HUDEP-2 (cell line): ENCODE data around the gene CAMK2G.

Experiments
- DNase-seq, 76 experiments: peaks; one replicate each; lab custom pipeline; 2025; ENCODE audit not compliant: unreplicated experiment in 76 of 76; lab: John Stamatoyannopoulos, UW

CAMK2G gene

GRCh38 chr10:73780966-73781365 is 93.4 kb downstream of the CAMK2G start:
- DNase-seq = no peak

GRCh38 chr10:73780301-73780700 is 94.1 kb downstream of the CAMK2G start:
- DNase-seq = no peak

GRCh38 chr10:73779539-73780197 is 94.7 kb downstream of the CAMK2G start:
- DNase-seq = no peak

- DNase-seq = no peak
Observed at GRCh38 chr10:73779018-73779417, 95.3 kb downstream of the CAMK2G start.

GRCh38 chr10:73774637-73775036 is 99.7 kb downstream of the CAMK2G start:
- peak in 61 of 76 experiments; percentile 2 to 72 (median 31) for DNase-seq

- DNase-seq = peak in 3 of 76 experiments; percentile 31 to 42 (median 31)
Observed at GRCh38 chr10:73773152-73773879, 101.0 kb downstream of the CAMK2G start.

GRCh38 chr10:73772281-73773151 is 101.8 kb downstream of the CAMK2G start:
- DNase-seq = peak in 70 of 76 experiments; percentile 9 to 89 (median 68)

- DNase-seq = peak in 16 of 76 experiments; percentile 16 to 81 (median 54)
Observed at GRCh38 chr10:73771722-73772280, 102.6 kb downstream of the CAMK2G start.

GRCh38 chr10:73769396-73769795 is 105.0 kb downstream of the CAMK2G start:
- DNase-seq = no peak

GRCh38 chr10:73768881-73769280 is 105.5 kb downstream of the CAMK2G start:
- DNase-seq = no peak

- no peak for DNase-seq
Observed at GRCh38 chr10:73765066-73765465, 109.3 kb downstream of the CAMK2G start.

GRCh38 chr10:73763343-73763742 is 111.0 kb downstream of the CAMK2G start:
- DNase-seq = no peak

- no peak for DNase-seq
Observed at GRCh38 chr10:73762915-73763314, 111.4 kb downstream of the CAMK2G start.
